ENCODE results near the gene DDX24.

GRCh38 chr14:94028450-94028826, 52.6 kb downstream of the DDX24 start:
- TF ChIP-seq CTCF (IDR thresholded peaks at IDR 0.05) (no peak), POLR2A (IDR thresholded peaks at IDR 0.05) (no peak)
